Peyer's patch (tissue), 4 donors: ENCODE results near the gene SGO2.

ENCODE experiments used
- POLR2A ChIP-seq, 2 donors: fragments of 450-650 bp; IDR thresholded peaks; one replicate each; pipeline ENCODE4 v1.5.1; 2017; ENCODE audit warnings: antibody characterized with exemption in 2 of 2, mild to moderate bottlenecking in 2 of 2, moderate library complexity in 2 of 2
- TF ChIP-seq, protein P1 (sequence below), 6 experiments: fragments of 450-650 bp in 4 of 6; fragments of 200-600 bp in 2 of 6; sonication (generic) in 1 of 6; IDR thresholded peaks; one replicate each; pipeline ENCODE4 v1.5.1; 2017 to 2019; ENCODE audit warnings: antibody characterized with exemption in 6 of 6, mild to moderate bottlenecking in 3 of 6, moderate library complexity in 1 of 6

DNA sequence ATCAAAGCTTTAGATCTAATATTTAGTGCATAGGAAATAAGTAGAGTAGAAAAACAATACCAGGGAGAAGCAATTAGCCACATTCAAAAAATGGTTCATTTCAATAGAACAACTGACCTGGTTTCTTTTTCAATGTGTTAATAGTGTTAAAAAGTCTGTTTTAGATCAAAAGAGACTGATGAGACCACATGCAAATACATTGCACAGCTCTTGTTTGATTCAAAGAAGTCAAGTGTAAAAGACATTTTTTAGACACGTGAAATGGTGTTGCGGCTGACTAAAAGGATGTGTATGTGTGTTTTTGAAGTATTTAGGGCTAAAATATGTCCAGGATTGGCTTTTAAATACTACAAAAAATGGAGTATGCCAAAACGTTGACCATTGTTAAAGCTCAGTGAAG lies 58.6 kb downstream of the SGO2 start:
- TF ChIP-seq, protein P1, sequence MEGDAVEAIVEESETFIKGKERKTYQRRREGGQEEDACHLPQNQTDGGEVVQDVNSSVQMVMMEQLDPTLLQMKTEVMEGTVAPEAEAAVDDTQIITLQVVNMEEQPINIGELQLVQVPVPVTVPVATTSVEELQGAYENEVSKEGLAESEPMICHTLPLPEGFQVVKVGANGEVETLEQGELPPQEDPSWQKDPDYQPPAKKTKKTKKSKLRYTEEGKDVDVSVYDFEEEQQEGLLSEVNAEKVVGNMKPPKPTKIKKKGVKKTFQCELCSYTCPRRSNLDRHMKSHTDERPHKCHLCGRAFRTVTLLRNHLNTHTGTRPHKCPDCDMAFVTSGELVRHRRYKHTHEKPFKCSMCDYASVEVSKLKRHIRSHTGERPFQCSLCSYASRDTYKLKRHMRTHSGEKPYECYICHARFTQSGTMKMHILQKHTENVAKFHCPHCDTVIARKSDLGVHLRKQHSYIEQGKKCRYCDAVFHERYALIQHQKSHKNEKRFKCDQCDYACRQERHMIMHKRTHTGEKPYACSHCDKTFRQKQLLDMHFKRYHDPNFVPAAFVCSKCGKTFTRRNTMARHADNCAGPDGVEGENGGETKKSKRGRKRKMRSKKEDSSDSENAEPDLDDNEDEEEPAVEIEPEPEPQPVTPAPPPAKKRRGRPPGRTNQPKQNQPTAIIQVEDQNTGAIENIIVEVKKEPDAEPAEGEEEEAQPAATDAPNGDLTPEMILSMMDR (IDR thresholded peaks at IDR 0.05) = no peak
- TF ChIP-seq POLR2A (IDR thresholded peaks at IDR 0.05) = no peak
